CD4-positive, alpha-beta T cell treated with Interleukin-10 for 1 hour (primary cell): ENCODE measurements around the gene SPIN1.

Experiments
- DNase-seq: peaks from one replicate; pipeline ENCODE4 v3.0.0-alpha.2; 2020

Gene SPIN1

DNA sequence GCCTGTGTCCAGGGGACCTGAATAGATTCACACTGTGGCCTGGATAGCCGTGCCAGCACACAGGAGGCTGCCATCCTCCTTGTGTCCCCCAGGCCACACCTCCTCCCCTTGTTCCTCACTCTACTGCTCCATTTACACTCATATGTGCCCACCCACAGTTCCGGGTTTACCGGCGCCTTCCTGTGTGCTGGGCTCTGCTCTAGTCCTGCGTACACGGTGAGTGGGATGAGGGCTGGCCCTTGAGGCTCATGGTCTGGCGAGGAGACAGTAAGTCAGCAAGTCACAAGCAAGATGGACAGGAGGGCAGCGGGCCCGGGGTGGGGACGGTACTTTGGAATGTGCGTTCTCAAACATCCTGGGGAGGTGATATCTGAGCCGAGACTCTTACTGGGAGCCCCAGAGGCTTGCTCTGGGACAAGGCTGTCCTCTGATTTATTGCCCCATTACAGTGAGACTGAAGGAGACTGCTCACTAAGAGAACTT is 114.3 kb downstream of the SPIN1 start:
- no peak for DNase-seq

DNA sequence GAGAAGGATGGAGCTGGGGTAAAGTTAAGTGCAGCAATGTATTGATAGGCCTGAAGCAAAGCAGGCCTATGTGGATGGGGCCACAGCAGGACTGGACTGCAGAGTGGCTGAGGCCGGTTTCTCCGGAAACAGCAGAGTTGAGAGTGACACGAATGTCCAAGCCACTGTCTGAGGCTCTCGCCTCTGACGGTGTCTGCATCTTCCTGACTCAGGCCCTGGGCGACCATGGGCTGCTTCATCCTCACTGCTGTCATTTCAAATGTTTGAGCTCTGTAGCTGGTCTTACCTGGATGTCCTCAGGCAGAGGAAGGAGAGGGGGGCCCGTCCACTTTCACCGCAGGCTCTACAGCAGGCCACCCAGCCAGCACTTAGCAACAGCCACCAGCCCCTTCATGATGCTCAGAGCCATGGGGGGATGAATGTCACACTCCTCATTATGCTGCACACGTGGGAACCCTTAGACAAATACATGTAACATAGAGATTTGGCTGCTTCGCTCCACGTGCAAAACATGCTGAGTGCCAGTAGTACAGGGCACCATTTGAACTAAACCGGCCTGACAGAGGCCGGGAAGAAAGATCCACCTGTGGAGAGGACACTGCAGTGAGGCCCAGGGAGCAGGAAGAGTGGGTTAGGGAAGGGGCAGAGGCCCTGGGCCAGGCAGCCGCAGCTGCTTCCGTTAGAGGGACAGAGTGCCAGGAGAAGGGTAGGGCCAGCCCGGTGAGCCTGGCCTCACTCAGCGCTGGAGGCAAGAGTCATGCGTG is 115.0 kb downstream of the SPIN1 start:
- no peak for DNase-seq

DNA sequence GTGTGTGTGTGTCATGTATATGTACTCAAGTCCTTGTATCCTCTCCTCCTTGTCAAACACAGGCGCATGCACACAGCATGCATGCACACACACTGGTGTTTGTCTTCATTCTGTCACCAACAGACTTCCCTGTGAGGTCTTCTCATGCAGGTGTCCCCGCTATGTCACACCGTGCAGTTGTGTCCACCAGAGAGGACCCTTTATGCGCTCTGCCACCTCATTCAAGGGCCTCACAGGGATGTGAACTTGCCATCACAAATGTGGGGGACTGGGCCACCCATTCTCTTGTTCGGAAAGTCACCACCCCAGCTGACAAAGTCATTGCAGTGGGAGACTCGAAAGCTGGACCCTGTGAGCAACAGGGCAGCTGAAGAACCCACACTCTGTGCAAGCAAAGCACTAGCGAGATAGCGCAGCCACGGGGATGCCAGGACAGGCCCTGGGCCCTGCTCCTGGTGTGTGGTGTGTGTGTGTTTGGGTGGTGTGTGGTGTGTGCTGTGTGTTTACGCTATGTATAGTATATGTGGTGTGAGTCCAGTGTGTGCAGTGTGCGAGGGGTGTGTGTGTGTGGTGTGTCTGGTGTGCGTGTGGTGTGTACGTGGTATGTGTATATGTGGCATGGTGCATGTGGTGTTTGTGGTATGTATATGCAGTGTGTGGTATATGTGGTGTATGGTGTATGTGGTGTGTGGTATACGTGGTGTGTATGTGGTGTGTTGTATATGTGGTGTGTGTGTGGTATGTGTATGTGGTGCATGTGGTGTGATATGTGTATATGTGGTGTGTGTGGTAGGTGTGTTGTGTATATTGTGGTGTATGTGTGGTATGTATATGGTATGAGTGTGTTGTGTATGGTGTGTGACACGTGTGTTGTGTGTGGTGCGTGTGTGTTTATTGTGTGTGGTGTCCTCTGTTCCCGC is 115.9 kb downstream of the SPIN1 start:
- DNase-seq, result no peak

DNA sequence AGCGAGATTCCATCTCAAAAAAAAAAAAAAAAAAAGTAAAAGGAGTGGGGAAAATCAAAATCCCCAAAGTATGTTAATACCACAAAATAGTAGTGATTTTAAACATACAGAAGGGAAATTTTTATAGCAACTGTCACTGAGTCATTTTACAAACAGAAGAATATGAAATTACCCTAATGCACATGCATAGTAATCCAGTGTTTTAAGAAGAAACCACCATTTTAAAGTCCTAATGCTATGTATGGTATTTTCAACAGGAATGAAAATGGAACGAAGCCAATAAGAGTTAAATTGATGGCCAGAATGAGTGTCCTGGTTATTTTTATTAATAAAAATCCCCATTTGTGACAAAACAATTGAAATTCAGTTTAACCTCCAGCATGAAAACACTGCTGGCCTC is 120.1 kb downstream of the SPIN1 start:
- no peak for DNase-seq

DNA sequence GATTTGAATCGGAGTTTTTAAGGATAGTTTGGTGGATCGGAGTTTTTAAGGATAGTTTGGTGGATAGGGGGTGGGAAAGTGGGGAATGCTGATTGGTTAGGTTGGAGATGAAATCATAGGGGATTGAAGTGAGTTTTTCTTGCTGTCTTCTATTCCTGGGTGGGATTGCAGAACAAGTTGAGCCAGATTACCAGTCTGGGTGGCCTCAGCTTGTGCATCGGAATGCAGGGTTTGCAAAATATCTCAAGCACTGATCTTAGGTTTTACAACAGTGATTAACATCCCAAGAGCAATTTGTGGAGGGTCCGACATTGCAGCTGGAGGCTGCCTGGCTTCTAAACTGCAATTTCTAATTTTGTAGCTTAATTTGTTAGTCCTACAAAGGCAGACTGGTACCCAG is 123.7 kb downstream of the SPIN1 start:
- DNase-seq, result no peak

DNA sequence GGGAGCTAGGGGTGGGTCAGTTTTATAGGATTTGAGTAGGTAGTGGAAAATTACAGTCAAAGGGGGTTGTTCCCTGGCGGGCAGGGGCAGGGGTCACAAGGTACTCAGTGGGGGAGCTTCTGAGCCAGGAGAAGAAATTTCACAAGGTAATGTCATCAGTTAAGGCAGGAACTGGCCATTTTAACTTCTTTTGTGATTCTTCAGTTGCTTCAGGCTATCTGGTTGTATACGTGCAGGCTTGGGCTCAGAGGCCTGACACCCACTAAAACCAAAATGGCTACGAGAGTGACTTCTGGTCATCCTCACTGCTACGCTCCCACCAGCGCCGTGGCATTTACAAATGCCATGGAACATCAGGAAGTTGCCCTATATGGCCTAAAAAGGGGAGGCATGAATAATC is 126.0 kb downstream of the SPIN1 start:
- no peak for DNase-seq

DNA sequence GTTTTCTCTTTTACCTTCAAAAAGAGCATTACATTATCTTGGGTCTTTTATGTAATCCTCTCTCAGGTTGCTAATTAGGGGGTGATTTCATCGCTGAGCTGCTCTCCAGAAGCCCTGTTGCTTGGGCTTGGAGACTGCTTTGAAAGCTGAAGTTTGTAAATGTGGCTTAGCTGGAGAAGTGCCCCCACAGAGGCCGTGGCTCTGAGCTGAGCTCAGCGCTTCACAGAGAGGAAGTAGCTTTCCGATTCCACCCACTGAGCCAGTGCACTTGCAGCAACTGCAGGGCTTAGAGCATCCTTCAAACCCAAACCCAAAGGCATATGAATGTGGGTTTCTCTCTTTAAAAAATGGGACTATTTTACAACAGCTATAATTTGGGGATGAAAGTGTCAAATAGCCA is 133.1 kb downstream of the SPIN1 start:
- DNase-seq, result no peak

DNA sequence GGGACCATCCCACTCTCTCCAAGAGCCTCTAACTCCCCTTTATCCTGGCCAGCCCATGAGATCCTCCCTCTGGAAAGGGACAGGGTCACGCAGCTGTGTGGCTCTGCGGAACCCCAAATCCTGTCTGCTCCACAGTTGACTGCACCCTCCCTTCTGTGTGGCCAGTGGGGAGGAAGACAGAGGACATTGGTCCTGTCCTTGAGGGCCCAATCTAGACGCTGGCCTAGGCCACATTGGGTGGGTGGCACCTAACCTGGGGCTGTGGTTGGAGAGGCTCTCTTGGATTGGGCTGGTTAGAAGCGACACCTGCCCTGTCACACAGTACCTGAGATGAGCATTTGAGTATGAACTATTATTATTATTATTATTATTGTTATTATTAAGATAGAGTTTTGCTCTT is 134.1 kb downstream of the SPIN1 start:
- DNase-seq, result no peak

DNA sequence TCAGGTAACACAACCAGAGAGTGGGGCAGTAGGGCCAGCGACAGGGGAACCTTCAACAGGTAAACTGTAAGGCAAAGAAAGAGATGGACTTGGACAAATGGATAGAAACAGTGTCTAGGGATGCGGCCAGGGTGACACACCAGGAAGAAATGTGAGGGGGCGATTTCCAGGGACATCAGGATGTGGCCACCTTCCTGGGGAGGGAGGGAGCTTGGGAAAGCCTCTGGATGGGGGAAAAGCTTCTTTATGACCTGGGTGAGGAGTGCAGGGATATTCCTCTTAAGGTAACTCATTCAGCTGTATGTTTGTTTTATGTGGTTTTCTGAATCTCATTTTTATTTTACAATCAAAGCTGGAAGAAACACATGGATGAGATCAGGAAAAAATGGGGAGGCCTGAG is 134.8 kb downstream of the SPIN1 start:
- DNase-seq, result no peak

DNA sequence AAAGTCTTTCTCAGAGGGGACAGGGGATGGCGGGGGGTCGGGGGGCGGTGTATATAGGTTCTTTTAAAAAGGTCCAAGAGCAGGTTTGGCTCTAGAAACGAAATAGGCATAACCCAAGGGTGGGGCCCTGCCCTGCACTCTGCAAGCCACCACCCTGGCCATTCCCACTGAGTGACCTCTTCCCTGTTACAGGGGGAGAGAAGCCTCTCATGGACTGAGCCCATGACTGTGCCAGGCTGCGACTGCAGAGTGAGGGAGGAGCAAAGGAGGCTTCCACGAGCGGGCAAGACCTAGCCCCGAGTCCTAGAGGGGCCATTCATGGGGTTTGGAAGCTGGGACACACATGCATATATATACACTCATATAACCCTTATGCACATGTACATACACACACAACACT is 136.7 kb downstream of the SPIN1 start:
- DNase-seq, result no peak

DNA sequence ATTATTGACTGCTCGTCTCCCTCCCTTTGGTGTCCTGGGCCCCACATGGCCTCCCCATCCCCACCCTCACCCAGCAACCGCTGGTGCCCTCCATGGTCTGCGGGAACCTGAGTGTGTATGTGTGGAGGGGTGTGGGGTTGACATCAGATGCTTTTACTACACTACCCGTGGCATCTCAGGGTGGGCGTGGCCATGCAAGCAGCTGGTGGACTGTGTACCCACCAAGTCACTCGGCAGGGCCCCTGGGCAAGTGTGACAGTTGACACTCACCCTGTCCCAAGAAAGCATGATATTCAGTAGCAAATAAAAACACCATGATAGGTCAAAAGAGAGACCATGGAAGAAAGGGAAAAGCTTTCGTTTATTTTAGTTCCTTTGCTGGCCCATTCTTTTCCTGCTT is 139.4 kb downstream of the SPIN1 start:
- DNase-seq, result no peak
